GM10248 (cell line): ENCODE results near the gene CBX4.

Experiments used
- CTCF ChIA-PET: fragments of 300-600 bp; sonication (Branson Sonifier 250); formaldehyde crosslinking; extraction: SDS; loops from one replicate; lab custom pipeline; 2021; ENCODE audit warnings: antibody characterized with exemption; lab: Yijun Ruan, JAX
- POLR2A ChIA-PET: fragments of 350-650 bp; sonication (Branson Sonifier 250); formaldehyde crosslinking; extraction: SDS; loops from one replicate; lab custom pipeline; 2020; ENCODE audit warnings: antibody characterized with exemption; lab: Yijun Ruan, JAX
- DNase-seq: peaks from one replicate; pipeline ENCODE4 v3.0.0; 2012; ENCODE audit errors: extremely low spot score
- TF ChIP-seq, protein P1 (sequence below): IDR thresholded peaks from 2 replicates; pipeline ENCODE4 v1.5.1; 2012; ENCODE audit warnings: mild to moderate bottlenecking, low read depth; ENCODE audit errors: extremely low read depth, missing control alignments, control extremely low read depth

Gene CBX4

DNA sequence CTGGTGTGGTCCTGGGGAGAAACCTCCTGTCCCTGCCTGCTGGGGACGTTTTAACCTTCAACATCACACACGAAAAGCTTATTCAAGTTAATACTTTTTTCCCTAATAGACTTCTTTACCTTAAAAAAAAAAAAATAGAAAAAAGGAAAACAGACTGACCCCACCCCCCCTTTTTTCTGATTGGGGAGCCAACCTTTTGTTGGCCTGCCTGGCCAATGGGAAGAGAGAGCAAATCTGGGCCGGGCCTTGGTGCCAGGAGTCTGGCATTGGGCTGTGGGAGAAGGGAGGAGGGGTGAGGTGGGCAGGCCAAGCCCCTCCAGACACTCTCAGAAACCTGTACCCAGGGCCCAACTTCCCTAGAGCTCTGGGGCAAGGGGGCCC is 45.3 kb downstream of the CBX4 start:
- no peak for DNase-seq
- TF ChIP-seq, protein P1, sequence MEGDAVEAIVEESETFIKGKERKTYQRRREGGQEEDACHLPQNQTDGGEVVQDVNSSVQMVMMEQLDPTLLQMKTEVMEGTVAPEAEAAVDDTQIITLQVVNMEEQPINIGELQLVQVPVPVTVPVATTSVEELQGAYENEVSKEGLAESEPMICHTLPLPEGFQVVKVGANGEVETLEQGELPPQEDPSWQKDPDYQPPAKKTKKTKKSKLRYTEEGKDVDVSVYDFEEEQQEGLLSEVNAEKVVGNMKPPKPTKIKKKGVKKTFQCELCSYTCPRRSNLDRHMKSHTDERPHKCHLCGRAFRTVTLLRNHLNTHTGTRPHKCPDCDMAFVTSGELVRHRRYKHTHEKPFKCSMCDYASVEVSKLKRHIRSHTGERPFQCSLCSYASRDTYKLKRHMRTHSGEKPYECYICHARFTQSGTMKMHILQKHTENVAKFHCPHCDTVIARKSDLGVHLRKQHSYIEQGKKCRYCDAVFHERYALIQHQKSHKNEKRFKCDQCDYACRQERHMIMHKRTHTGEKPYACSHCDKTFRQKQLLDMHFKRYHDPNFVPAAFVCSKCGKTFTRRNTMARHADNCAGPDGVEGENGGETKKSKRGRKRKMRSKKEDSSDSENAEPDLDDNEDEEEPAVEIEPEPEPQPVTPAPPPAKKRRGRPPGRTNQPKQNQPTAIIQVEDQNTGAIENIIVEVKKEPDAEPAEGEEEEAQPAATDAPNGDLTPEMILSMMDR = no peak
- CTCF ChIA-PET = interaction anchor here (1.7 kb wide), 1 partner anchor 41 kb away, joined by 5 read pairs; no protein-coding TSS in a partner anchor
- POLR2A ChIA-PET = no interaction called here

DNA sequence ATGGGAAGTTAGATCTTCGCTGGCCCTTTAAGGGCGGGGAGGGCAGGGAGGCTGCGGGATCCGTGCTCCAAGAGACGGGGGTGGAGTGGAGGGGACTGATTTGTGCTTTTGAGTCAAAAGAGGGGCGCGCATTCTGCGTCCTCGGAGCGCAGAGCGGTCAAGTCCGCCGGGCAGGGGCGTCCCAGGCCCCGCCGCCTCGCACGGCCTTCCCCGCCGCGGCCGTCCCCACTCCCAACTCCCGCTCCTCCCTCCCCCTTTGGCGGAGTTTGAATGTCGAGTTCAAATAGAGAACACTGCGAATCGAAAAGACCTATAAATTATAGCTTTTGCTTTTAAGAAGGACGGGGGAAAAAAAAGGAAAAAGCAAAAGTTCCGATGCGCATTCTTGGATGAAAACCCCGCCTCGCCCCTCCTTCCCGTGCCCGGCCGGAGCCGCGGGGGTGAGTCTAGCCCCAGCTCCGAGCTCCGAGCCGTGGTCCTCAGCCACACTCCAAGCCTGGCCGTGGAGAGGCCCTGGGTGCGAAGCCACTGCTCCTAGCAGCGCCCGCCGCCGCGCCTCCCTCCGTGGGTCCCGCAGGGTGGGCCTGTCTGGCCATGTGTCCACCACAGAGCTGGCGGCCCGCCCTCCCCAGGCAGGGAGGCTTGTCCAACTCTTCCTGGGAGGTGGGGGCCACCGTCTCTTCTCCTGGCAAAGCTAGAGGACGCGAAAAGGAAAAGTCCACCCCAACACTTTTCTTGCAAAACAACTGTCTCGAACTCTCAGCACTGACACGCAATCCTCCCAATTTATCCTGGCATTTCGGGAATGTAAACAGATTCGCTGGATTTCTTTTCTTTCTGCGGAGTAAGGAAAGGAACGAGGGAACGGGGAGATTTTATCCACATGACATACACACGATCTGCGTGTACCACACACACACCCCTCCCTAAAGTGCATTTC is 46.0 kb downstream of the CBX4 start:
- ChIA-PET CTCF (interaction anchor here (1.7 kb wide), 1 partner anchor 42 kb away, joined by 5 read pairs; no protein-coding TSS in a partner anchor), POLR2A (no interaction called here)

DNA sequence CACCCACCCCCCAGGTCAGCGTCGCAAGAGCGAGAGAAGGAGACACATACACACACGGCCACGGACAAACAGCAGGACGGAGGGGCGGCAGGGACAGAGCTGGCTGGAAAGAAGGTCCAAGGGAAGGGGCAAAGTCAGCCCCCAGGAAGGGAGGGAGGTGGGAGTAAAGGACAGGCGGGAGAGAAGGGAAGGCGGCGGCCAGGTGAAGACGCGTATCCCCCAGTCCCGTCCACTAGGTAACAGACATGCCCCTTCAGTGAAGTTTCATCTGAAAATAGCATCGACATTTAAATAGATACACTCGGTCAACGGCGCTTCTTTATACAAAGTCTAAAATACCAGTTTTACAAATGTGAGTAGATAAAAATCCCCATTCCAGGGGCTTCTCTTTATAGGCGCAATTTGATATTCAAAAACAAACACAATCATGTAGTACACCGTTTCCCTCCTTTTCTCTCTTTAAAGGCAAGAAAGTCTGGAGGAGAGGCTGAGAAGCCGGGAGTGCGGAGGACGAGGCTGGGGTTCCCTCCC is 46.8 kb downstream of the CBX4 start:
- ChIA-PET POLR2A (no interaction called here), CTCF (interaction anchor here (1.2 to 1.3 kb wide), 2 partner anchors 43 to 52 kb away, joined by 3 read pairs; no protein-coding TSS in a partner anchor)
- DNase-seq = no peak
- TF ChIP-seq, protein P1 = no peak

More for the DNA sequence above, 46.0 kb downstream of the CBX4 start:
- TF ChIP-seq, protein P1 = no peak
- no peak for DNase-seq

DNA sequence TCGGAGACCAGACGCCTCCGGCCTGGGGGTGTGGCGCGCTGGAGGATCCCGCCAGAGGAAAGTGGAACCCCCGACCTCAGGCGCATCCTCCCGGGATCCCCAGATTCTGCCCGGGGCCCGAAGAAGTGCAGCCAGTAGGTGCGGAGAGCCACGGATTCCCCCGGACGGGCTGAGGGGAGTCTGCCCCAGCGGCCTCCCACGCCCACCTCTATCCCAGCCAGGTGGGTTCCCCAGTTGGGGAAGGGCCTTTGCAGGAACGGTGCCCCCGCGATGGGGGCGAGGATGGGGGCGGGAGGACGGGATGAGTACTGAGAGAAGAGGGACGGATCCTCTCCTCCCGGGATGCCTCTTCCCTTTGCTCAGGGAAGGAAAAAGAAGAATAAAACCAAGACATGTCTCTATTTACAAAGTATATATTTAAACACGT is 47.5 kb downstream of the CBX4 start:
- no peak for DNase-seq
- CTCF ChIA-PET = interaction anchor here (1.0 to 1.3 kb wide), 3 partner anchors 43 to 53 kb away, joined by 3 read pairs; no protein-coding TSS in a partner anchor
- TF ChIP-seq, protein P1 = no peak
- POLR2A ChIA-PET = no interaction called here

DNA sequence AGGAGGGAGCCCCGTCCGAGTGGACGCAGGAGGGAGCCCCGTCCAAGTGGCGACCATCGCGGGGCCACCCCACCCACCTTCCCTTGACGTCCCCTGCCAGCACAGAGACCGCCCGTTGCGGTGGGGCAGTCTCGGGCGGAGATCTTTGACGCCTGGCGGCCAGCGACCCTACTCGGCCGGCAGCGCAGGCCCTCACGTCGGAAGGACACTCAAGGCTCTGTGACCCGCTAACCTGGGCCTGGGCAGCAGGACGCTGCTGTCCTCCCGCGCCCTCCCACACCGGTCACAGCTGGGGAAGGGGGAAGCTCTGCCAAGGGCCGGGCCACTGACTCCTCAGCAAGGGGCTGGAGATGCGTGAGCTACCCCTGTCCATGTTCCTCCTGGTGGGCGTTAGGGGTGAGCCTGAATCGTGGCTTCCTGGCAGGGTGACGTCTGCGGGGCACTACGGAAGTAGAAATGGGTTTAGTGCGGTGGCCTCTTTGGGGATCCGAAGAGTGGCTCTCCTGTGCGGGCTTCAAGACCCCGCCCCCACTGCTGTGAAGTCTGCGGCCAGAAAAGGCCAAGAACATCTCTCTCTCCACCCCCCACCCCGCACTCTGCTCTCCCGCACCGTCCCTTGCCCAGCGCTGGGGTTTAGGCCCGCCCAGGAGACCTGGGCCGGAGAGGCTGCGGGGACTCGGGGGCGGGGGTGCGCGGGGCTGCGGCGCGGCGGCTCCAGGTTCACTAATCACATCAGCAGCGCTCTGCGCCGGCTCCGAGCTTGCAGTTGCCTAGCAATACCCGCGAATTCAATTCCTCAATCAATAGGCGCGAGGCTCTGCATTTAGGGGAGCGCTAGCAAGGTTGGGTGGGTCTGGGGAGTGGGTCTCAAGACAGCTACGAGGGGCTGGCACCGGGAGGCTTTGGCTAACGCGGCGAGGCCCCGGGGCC is 48.2 kb downstream of the CBX4 start:
- ChIA-PET CTCF (interaction anchor here (0.8 to 2.2 kb wide), 5 partner anchors 19 to 53 kb away, joined by 3 to 12 read pairs (median 3); no protein-coding TSS in a partner anchor), POLR2A (interaction anchor here (0.5 kb wide), 1 partner anchor 128 kb away, joined by 3 read pairs; no protein-coding TSS in a partner anchor)
- DNase-seq = no peak
- TF ChIP-seq, protein P1 = no peak
